Iris pigment epithelial cell (primary cell): ENCODE results near the gene INHBB.
"Not testable (repeated sequence)": the region's sequence is repeated elsewhere in the genome, so short reads cannot be mapped to it uniquely, and the experiment has no call there.

ENCODE experiments used
- DNase-seq: peaks from one replicate; pipeline ENCODE4 v3.0.0-alpha.2; 2011; ENCODE audit warnings: low read depth

INHBB gene

DNA sequence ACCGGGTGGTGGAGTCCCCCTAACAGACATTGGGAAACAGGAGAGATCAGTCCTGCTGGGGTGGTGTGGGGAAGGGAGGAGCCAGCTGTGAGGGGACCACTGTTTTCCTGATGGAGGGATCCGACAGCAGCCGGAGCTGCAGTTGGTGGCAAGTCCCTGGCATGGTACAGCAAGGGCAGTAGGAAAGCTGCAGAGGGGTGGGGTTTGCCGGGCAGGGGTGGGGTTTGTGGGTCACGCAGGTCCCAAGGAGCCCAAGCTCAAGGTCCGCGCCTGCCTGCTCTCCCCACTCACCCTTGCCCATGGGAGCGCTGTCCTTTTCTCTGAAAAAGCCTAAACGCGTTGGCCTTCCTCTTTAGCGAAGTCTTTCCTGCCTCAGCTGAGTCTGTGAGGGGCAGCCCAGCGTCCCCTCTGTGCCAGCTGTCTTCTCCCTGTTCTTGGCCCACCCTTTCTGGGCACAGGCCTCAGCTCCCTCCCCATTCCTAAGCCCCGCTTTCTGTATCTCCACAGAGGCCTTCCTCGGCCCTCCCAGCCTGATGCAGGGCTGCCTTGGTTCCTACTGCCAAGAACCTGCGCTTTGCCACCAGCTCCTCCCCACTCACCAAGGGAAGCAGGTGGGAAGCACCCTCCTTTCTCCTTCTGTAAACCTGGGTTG lies 29.3 kb upstream of the INHBB start:
- DNase-seq: no peak

- DNase-seq: no peak
Measured at GRCh38 chr2:120317180-120317533, 28.8 kb upstream of the INHBB start.

- DNase-seq: no peak
Measured at GRCh38 chr2:120317916-120318315, 28.0 kb upstream of the INHBB start.

DNA sequence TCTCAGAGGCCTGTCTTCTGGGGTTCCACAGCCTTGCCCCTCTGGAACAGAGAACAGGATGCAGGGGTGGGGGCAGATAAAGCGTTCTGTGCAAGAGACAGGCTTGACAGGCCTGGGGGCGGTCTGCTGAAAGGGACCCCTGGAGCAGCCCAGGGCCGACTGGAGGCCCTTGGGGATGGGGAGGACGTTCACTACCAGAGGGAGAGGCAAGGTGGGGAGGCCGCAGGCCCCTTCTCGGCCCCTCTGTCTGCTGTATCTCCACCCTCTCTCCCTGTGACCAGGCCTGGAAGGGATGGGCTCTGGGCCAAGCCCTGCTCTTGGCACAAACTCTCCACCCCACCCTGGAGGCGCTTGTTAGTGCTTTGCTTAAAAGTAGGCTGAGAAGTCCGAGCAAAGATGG lies 27.3 kb upstream of the INHBB start:
- DNase-seq: no peak

GRCh38 chr2:120319123-120319522 lies 26.8 kb upstream of the INHBB start:
- no peak for DNase-seq

GRCh38 chr2:120319686-120320317 lies 26.1 kb upstream of the INHBB start:
- DNase-seq: no peak

DNA sequence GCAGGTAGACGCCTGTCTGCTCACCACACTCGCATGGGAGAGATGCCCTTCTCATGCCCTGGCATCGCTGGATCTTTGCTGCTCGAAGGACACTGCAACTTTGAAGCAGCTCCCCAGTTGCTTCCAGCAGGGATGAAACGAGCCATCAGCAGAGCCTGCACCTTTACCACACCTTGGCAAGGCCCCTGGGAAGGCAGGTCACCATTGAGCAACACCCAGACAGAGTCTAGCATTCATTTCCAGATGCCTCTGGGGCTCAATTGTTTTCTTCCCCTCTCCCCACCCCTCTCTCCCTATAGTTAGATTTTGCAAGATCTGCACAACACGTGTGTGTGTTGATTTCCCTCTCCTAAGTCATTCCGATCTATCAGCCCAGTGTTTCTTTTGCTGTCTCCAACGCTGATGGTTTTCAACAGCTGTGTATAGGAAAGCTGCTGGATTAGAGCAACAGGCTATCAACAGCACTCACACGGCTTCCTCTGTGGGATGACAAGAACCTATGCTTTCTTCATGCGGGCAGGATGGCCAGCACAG lies 25.6 kb upstream of the INHBB start:
- no peak for DNase-seq

- not testable (repeated sequence) for DNase-seq
Measured at GRCh38 chr2:120320887-120321556, 24.9 kb upstream of the INHBB start.

DNA sequence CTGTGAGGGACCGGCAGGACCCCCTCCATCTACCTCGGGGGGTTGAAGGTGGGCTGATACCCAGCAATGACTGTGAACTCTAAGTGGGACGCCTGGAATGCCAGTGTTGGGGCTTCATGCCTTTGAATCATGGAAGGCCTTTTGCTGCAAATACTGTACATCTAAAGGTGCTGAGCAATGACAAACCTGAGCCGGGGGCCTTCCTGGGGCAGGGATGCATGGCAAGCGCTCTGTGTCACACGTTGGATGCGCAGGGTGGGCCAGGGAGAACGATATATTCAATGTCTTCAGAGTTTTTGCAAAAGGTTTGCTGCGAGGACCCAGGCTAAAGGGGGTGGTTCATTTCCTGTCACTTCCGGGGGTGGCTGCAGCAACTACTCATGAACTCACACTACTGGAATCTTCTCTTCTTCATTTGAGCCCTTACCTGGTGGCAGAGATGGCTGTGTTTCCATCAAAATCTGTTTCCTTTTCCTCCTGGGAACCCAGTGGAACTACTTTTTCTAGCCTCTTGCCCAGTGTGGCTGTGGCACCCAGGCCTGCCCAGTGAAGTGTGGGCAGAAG lies 24.1 kb upstream of the INHBB start:
- no peak for DNase-seq

DNA sequence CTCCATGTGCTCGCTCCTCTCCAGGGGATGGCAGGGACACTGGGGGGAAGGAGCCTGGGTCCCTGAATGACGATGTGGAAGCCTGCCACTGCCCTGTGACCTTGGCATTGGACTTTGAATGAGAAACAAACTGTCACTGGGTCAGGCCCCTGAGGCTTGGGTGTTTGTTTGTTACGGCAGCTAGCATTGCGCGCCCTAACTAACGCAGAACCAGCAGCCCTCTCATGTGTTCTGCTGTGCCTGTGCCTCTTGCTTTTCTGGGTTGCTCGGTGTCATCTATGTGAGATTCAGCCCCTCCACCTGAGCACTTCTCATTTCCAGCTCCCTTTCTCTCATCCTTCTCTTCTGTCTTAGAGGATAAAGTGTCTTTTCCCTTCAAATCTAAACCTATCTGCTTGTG lies 23.6 kb upstream of the INHBB start:
- no peak for DNase-seq

- no peak for DNase-seq
Measured at GRCh38 chr2:120323214-120323613, 22.7 kb upstream of the INHBB start.

GRCh38 chr2:120323807-120324399 lies 22.0 kb upstream of the INHBB start:
- DNase-seq: peak; percentile 31

DNA sequence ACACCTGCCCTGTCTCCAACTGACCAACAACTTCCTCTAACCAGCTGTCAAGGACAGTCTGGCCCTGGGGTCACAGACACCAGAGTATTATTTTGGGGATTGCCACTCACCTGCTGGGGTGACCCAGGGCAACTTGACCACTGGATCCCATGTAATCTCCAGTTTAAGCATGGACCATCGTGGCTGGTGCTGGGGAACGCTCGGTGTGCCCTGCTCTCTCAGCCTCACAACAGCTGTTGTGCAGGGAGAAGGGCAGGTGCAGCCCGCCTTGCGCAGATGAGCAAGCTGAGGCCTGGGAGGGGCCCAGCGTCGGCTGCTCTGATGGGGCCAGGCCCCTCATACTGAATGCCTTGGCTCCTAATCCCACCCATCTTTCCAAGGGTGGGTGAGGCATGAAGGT lies 21.0 kb upstream of the INHBB start:
- no peak for DNase-seq

GRCh38 chr2:120326066-120326465 lies 19.9 kb upstream of the INHBB start:
- no peak for DNase-seq

GRCh38 chr2:120330946-120331822 lies 14.8 kb upstream of the INHBB start:
- no peak for DNase-seq

- no peak for DNase-seq
Measured at GRCh38 chr2:120331903-120332302, 14.0 kb upstream of the INHBB start.

DNA sequence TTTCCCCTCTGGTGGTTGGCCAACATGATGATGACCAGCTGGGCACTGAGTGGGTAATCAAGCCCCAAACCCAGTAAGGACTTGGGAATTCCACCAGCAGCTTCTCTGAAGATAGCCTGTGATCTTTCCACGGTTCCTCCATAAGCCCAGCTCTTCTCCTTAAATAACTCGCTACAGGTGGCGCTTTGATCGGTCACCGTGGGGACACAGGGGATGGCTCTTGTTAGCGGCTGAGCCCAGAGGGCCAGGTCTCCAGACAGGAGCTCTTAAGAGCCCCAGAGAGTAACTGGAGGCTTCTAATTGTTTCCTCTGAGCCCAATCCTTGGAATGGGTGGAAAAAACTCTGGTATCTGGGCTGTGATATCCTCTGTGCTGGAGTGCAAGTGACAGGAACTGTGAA lies 13.6 kb upstream of the INHBB start:
- DNase-seq: no peak

- no peak for DNase-seq
Measured at GRCh38 chr2:120334068-120334467, 11.9 kb upstream of the INHBB start.

DNA sequence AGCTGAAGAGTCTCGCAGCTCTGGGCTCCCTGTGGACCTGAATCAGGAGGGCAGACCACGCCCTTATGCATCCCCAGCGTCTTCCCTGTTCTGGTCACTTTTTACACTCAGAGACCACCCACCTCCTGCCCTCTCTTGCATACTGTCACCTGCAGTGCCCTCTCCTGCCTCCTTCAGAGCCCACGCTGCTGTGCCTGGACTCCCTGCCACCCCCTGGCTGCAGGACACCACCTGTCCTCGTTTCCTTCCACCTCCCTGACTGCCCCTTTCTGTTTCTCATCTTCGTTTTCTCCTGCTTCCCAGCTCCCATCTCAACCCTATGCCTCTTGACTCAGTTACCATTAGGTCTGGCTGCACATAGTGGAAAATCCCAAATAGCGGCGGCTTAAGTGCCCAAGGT lies 9.2 kb upstream of the INHBB start:
- DNase-seq: no peak

- DNase-seq: no peak
Measured at GRCh38 chr2:120338015-120338414, 7.9 kb upstream of the INHBB start.

- no peak for DNase-seq
Measured at GRCh38 chr2:120341977-120342376, 4.0 kb upstream of the INHBB start.

GRCh38 chr2:120342446-120342845 lies 3.5 kb upstream of the INHBB start:
- DNase-seq: no peak
